NT2/D1 (cell line): ENCODE data around the gene UTP11.
"Not testable (repeated sequence)": the region's sequence is repeated elsewhere in the genome, so short reads cannot be mapped to it uniquely, and the experiment has no call there.

ENCODE experiments used
- DNase-seq: peaks from one replicate; pipeline ENCODE4 v3.0.0-alpha.2; 2011; ENCODE audit warnings: low read depth, low spot score
- H3K27me3 ChIP-seq: 2 replicates; pipeline ENCODE4 v1.6.0; 2011; ENCODE audit warnings: mild to moderate bottlenecking; ENCODE audit not compliant: insufficient read length, insufficient read depth
- H3K36me3 ChIP-seq: 2 replicates; pipeline ENCODE4 v1.6.1; 2011; ENCODE audit warnings: mild to moderate bottlenecking, low read length, mixed read lengths; ENCODE audit not compliant: insufficient read depth, insufficient read length
- H3K4me1 ChIP-seq: 2 replicates; pipeline ENCODE4 v1.5.1; 2011; ENCODE audit not compliant: insufficient read depth, insufficient read length
- H3K4me3 ChIP-seq: 2 replicates; pipeline ENCODE4 v1.5.1; 2011; ENCODE audit warnings: low read depth; ENCODE audit not compliant: insufficient read length
- H3K9ac ChIP-seq: 2 replicates; pipeline ENCODE4 v1.6.0; 2011; ENCODE audit warnings: low read depth; ENCODE audit not compliant: insufficient read length
- H3K9me3 ChIP-seq: 2 replicates; pipeline ENCODE4 v1.5.1; 2011; ENCODE audit warnings: mild to moderate bottlenecking, low read length; ENCODE audit not compliant: insufficient read depth
- SUZ12 ChIP-seq: IDR thresholded peaks from 2 replicates; pipeline ENCODE4 v1.6.1; 2011; ENCODE audit not compliant: insufficient read length, insufficient read depth; ENCODE audit errors: extremely low read depth
- YY1 ChIP-seq: IDR thresholded peaks from 2 replicates; pipeline ENCODE4 v1.6.1; 2011; ENCODE audit not compliant: insufficient read length, insufficient read depth
- ZNF274 ChIP-seq: IDR thresholded peaks from 2 replicates; pipeline ENCODE4 v1.6.1; 2011; ENCODE audit warnings: mild to moderate bottlenecking, low read depth, low read length

The UTP11 gene

GRCh38 chr1:38012363-38013226 lies at the start of gene UTP11:
Gene UTP11 (plus strand): TSS chr1:38012734. CDS start chr1:38012803, 69 bp downstream.
- peak; percentile 99 for DNase-seq
- TF ChIP-seq ZNF274 (no peak), YY1 (peak; percentile 6), SUZ12 (no peak)
- Histone ChIP-seq H3K36me3 (peaks cover 44% of the 10 kb centered on the region), H3K4me1 (peaks cover 10% of the 10 kb centered on the region), H3K9ac (peak within 1 kb of the TSS; percentile 97), H3K4me3 (peak within 1 kb of the TSS; percentile 92), H3K27me3 (no peaks in the 10 kb centered on the region), H3K9me3 (0 out of 2 replicates have a peak, but pooled peaks cover 6% of the 10 kb centered on the region)

DNA sequence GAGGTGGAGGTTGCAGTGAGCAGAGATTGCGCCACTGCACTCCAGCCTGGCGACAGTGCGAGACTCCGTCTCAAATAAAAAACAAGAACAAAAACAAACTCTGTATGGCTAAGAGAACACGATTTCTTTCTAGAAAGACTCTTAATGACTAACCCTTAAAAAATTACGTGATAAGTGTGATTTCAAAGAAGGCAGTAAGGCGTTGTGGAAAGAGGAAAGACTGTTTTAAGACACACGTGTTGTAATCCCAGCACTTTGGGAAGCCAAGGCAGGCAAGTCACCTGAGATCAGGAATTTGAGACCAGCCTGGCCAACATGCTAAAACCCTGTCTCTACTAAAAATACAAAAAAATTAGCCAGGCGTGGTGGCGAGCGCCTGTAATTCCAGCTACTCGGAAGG lies 48.4 kb upstream of the UTP11 start:
- H3K4me1 ChIP-seq, H3K9me3 ChIP-seq, DNase-seq, H3K9ac ChIP-seq, H3K27me3 ChIP-seq, H3K4me3 ChIP-seq: not testable (repeated sequence)
- H3K36me3 ChIP-seq: peaks cover 87% of the 10 kb centered on the region

GRCh38 chr1:37965301-37965700 lies 47.2 kb upstream of the UTP11 start:
- Histone ChIP-seq H3K4me3 (no peak overlapping the region), H3K27me3 (no peaks in the 10 kb centered on the region), H3K36me3 (peaks cover 86% of the 10 kb centered on the region), H3K4me1 (peaks cover 3% of the 10 kb centered on the region), H3K9me3 (no peaks in the 10 kb centered on the region), H3K9ac (no peak overlapping the region)
- no peak for TF ChIP-seq SUZ12
- TF ChIP-seq ZNF274: no peak
- no peak for TF ChIP-seq YY1
- DNase-seq: no peak

DNA sequence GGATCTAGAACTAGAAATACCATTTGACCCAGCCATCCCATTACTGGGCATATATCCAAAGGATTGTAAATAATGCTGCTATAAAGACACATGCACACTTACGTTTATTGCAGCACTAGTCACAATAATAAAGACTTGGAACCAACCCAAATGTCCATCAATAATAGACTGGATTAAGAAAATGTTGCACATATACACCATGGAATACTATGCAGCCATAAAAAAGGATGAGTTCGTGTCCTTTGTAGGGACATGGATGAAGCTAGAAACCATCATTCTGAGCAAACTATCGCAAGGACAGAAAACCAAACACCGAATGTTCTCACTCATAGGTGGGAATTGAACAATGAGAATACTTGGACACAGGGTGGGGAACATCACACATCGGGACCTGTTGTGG lies 38.9 kb upstream of the UTP11 start:
- H3K4me1 ChIP-seq, H3K4me3 ChIP-seq, DNase-seq, H3K9ac ChIP-seq, H3K9me3 ChIP-seq, H3K27me3 ChIP-seq: not testable (repeated sequence)
- H3K36me3 ChIP-seq: peaks cover 69% of the 10 kb centered on the region

- H3K27me3 ChIP-seq: no peaks in the 10 kb centered on the region
- H3K36me3 ChIP-seq: peaks cover 69% of the 10 kb centered on the region
- no peak for TF ChIP-seq SUZ12
- TF ChIP-seq YY1: no peak
- TF ChIP-seq ZNF274: no peak
- H3K4me1 ChIP-seq: no peaks in the 10 kb centered on the region
- H3K4me3 ChIP-seq: no peak overlapping the region
- no peak for DNase-seq
- H3K9ac ChIP-seq: no peak overlapping the region
- no peaks in the 10 kb centered on the region for H3K9me3 ChIP-seq
Observed at GRCh38 chr1:37974567-37974966, 38.0 kb upstream of the UTP11 start.

GRCh38 chr1:37975083-37975482 lies 37.5 kb upstream of the UTP11 start:
- not testable (repeated sequence) for H3K9ac ChIP-seq, H3K9me3 ChIP-seq, H3K4me3 ChIP-seq, H3K27me3 ChIP-seq, H3K4me1 ChIP-seq
- peak; percentile 61 for DNase-seq
- peaks cover 69% of the 10 kb centered on the region for H3K36me3 ChIP-seq

DNA sequence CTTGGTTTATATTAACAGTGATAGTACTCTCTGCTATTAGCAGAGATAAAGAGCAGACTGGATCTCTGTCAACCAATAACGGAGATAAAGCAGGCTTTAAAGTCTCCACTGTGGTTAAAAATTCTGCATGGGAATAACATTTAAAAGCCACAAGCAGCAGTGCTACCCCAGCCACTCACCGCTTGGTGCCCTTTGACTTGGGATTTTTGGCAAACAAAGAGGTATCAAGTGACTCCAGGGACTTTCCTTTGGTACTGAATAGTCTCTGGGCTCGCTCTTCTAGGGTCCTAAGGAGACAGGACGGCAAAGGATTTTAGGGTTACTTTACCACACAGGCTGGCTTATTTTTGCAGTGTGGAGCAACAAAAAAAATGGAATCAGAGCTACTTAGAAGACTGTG lies 34.0 kb upstream of the UTP11 start:
- no peak overlapping the region for H3K4me3 ChIP-seq
- no peak overlapping the region for H3K9ac ChIP-seq
- no peaks in the 10 kb centered on the region for H3K4me1 ChIP-seq
- peaks cover 94% of the 10 kb centered on the region for H3K36me3 ChIP-seq
- H3K9me3 ChIP-seq: no peaks in the 10 kb centered on the region
- no peak for DNase-seq
- TF ChIP-seq SUZ12: no peak
- TF ChIP-seq ZNF274: no peak
- no peak for TF ChIP-seq YY1
- no peaks in the 10 kb centered on the region for H3K27me3 ChIP-seq

GRCh38 chr1:37983546-37983945 lies 29.0 kb upstream of the UTP11 start:
- Histone ChIP-seq H3K9ac (no peak overlapping the region), H3K9me3 (no peaks in the 10 kb centered on the region), H3K36me3 (peaks cover 94% of the 10 kb centered on the region), H3K4me3 (no peak overlapping the region), H3K4me1 (no peaks in the 10 kb centered on the region), H3K27me3 (no peaks in the 10 kb centered on the region)
- TF ChIP-seq SUZ12: no peak
- TF ChIP-seq YY1: no peak
- no peak for TF ChIP-seq ZNF274
- no peak for DNase-seq
